Tibial nerve (tissue), 4 donors: Measurements from ENCODE around the gene EYA3. TPM values are rescaled to one million over a fixed set of nuclear protein-coding genes. Genes with fewer than 3 reads are reported as not detected.

Experiments
- DNase-seq, 2 donors: peaks; one replicate each; pipeline ENCODE4 v3.0.0-alpha.2; 2019; ENCODE audit warnings: low spot score in 2 of 2
- H3K27ac ChIP-seq, 4 donors: fragments of 200-600 bp; sonication (generic) in 3 of 4; one replicate each; pipeline ENCODE4 v1.5.1; 2017 to 2019; ENCODE audit warnings: mild to moderate bottlenecking in 1 of 4
- H3K27me3 ChIP-seq, 2 donors: fragments of 200-600 bp; sonication (generic) in 1 of 2; one replicate each; pipeline versions ENCODE4 v1.5.1 to v1.6.0; 2017 to 2019
- H3K36me3 ChIP-seq, 3 donors: fragments of 200-600 bp; sonication (generic); one replicate each; pipeline ENCODE4 v1.5.1; 2018 to 2019
- H3K4me1 ChIP-seq, 4 donors: fragments of 200-600 bp; sonication (generic) in 3 of 4; one replicate each; pipeline ENCODE4 v1.5.1; 2017 to 2019
- H3K4me3 ChIP-seq, 4 donors: fragments of 200-600 bp; sonication (generic) in 3 of 4; one replicate each; pipeline ENCODE4 v1.5.1; 2017 to 2019; ENCODE audit warnings: mild to moderate bottlenecking in 1 of 4, moderate library complexity in 1 of 4
- H3K9me3 ChIP-seq, 4 donors: fragments of 200-600 bp; sonication (generic) in 3 of 4; one replicate each; pipeline ENCODE4 v1.5.1; 2017 to 2019
- CTCF ChIP-seq, 5 experiments: fragments of 200-600 bp in 3 of 5; fragments of 450-650 bp in 2 of 5; sonication (generic) in 3 of 5; IDR thresholded peaks; one replicate each; pipeline ENCODE4 v1.5.1; 2016 to 2019; ENCODE audit warnings: antibody characterized with exemption in 5 of 5, mild to moderate bottlenecking in 3 of 5, moderate library complexity in 2 of 5
- EP300 ChIP-seq, 2 donors: sonication (generic); formaldehyde crosslinking; IDR thresholded peaks; one replicate each; pipeline ENCODE4 v1.6.1; 2017; ENCODE audit warnings: antibody characterized with exemption in 2 of 2, mild to moderate bottlenecking in 1 of 2
- POLR2A ChIP-seq, 2 donors: fragments of 450-650 bp; IDR thresholded peaks; one replicate each; pipeline ENCODE4 v1.6.1; 2017; ENCODE audit warnings: antibody characterized with exemption in 2 of 2, mild to moderate bottlenecking in 2 of 2, moderate library complexity in 2 of 2
- WGBS, 2 donors: methylation state at CpG; one replicate each; pipeline ENCODE4 v1.1.5; 2018; 5-methylcytosine and 5-hydroxymethylcytosine counted together
- total RNA-seq, 4 donors: library from RNA; depleted of rRNA; stranded (reverse); fragments of >200 nt; gene quantifications; one replicate each; pipeline ENCODE4 v1.1.0, GENCODE V29; 2016

Gene EYA3
- total RNA-seq, 4 donors from 2014 or later = 9.2 to 17.6 (median 14.6) TPM

- Histone ChIP-seq H3K27ac (no peak within 1 kb of the TSS), H3K36me3 (no peaks in the 10 kb centered on the region), H3K4me3 (no peak within 1 kb of the TSS), H3K27me3 (peaks cover 0 to 30% of the 10 kb centered on the region in 2 donors), H3K4me1 (peaks cover 0 to 8% (median 0%) of the 10 kb centered on the region in 4 donors), H3K9me3 (no peaks in the 10 kb centered on the region)
- DNase-seq = no peak
- TF ChIP-seq POLR2A (IDR thresholded peaks at IDR 0.05) = no peak
- no peak for TF ChIP-seq EP300 (IDR thresholded peaks at IDR 0.05)
- no peak for TF ChIP-seq CTCF (IDR thresholded peaks at IDR 0.05)
- WGBS, 2 donors = 1 to 13% methylated on average over 16 of the region's 16 CpGs
Observed at GRCh38 chr1:27934818-27935549, 153.4 kb downstream of the EYA3 start, which contains the start of gene SMPDL3B. SMPDL3B (plus strand) TSS chr1:27935000; CDS start chr1:27935184, 184 bp downstream.

- no peak overlapping the region for H3K27ac ChIP-seq
- TF ChIP-seq POLR2A (IDR thresholded peaks at IDR 0.05) = no peak
- no peak for TF ChIP-seq CTCF (IDR thresholded peaks at IDR 0.05)
- TF ChIP-seq EP300 (IDR thresholded peaks at IDR 0.05) = no peak
- no peak overlapping the region for H3K4me3 ChIP-seq
- H3K4me1 ChIP-seq = peaks cover 0 to 8% (median 0%) of the 10 kb centered on the region in 4 donors
- no peaks in the 10 kb centered on the region for H3K36me3 ChIP-seq
- peaks cover 0 to 30% of the 10 kb centered on the region in 2 donors for H3K27me3 ChIP-seq
- H3K9me3 ChIP-seq = no peaks in the 10 kb centered on the region
- no peak for DNase-seq
- 76 to 79% methylated on average over 4 of the region's 4 CpGs for WGBS, 2 donors
Observed at GRCh38 chr1:27931759-27932158, 156.7 kb downstream of the EYA3 start.

- Histone ChIP-seq H3K4me3 (no peak overlapping the region), H3K27me3 (peaks cover 0 to 28% of the 10 kb centered on the region in 2 donors), H3K27ac (no peak overlapping the region), H3K4me1 (peaks cover 0 to 8% (median 0%) of the 10 kb centered on the region in 4 donors), H3K9me3 (no peaks in the 10 kb centered on the region), H3K36me3 (no peaks in the 10 kb centered on the region)
- no peak for TF ChIP-seq POLR2A (IDR thresholded peaks at IDR 0.05)
- no peak for TF ChIP-seq EP300 (IDR thresholded peaks at IDR 0.05)
- no peak for TF ChIP-seq CTCF (IDR thresholded peaks at IDR 0.05)
- DNase-seq = no peak
- 88 to 90% methylated on average over 6 of the region's 6 CpGs for WGBS, 2 donors
Observed at GRCh38 chr1:27931184-27931583, 157.2 kb downstream of the EYA3 start.

GRCh38 chr1:27928216-27928954 lies 160.0 kb downstream of the EYA3 start:
- Histone ChIP-seq H3K27me3 (peaks cover 0 to 6% of the 10 kb centered on the region in 2 donors), H3K36me3 (no peaks in the 10 kb centered on the region), H3K4me3 (no peak overlapping the region), H3K9me3 (no peaks in the 10 kb centered on the region), H3K27ac (no peak overlapping the region), H3K4me1 (no peaks in the 10 kb centered on the region)
- DNase-seq = no peak
- WGBS, 2 donors = 63 to 72% methylated on average over 5 of the region's 5 CpGs
- TF ChIP-seq POLR2A (IDR thresholded peaks at IDR 0.05) (no peak), CTCF (IDR thresholded peaks at IDR 0.05) (no peak), EP300 (IDR thresholded peaks at IDR 0.05) (no peak)

GRCh38 chr1:27922272-27922671 lies 166.1 kb downstream of the EYA3 start:
- no peak for TF ChIP-seq CTCF (IDR thresholded peaks at IDR 0.05)
- no peak for TF ChIP-seq POLR2A (IDR thresholded peaks at IDR 0.05)
- no peak for TF ChIP-seq EP300 (IDR thresholded peaks at IDR 0.05)
- Histone ChIP-seq H3K27me3 (no peaks in the 10 kb centered on the region), H3K9me3 (no peaks in the 10 kb centered on the region), H3K36me3 (no peaks in the 10 kb centered on the region), H3K4me1 (no peaks in the 10 kb centered on the region), H3K27ac (no peak overlapping the region), H3K4me3 (no peak overlapping the region)
- DNase-seq = no peak
- WGBS, 2 donors = 84 to 86% methylated on average over 3 of the region's 3 CpGs
